Heart left ventricle (tissue), 13 donors: ENCODE measurements around the gene C10orf143.

Source experiments
- CTCF ChIP-seq, 12 donors: fragments of 200-600 bp; sonication (generic) in 4 of 12; IDR thresholded peaks; one replicate each; pipeline versions ENCODE4 v1.5.0 to v1.8.0; 2018 to 2022; ENCODE audit warnings: antibody characterized with exemption in 12 of 12, mild to moderate bottlenecking in 5 of 12
- POLR2A ChIP-seq, 2 donors: fragments of 450-650 bp; IDR thresholded peaks; one replicate each; pipeline ENCODE4 v1.6.1; 2017; ENCODE audit warnings: antibody characterized with exemption in 2 of 2, mild to moderate bottlenecking in 2 of 2, moderate library complexity in 2 of 2
- donor health status: ischemic (EF 13 %, LVEDD 7.1; RV severe dilation, severe dysfunction).
- donor health status: DM: no; HTN: yes; CAD: no.
- donor health status: DM: no; HTN: no; CAD: no.
- donor health status: ischemic (EF 25% LVEDD 6.9; RV normal size, moderate dysfunction).
- donor health status: ischemic (EF 25% LVEDD 5.7; RV mildly dilated, moderate dysfunction).
- donor health status: ischemic (EF 35%, LVEDD 5.7; RV mildly dilated, moderate dysfunction).
- donor health status: nonischemic (EF 11% LVEDD 7.7; RV severe dilation, severe dysfunction).
- donor health status: DM: yes; HTN: yes; CAD: no.
- donor health status: PGD.
- donor health status: ischemic (EF 29% LVEDD 5.4; RV normal size, mild dysfunction).
- donor health status: nonischemic (EF 23%, LVEDD 6.1; RV moderate dilation, normal function).

- TF ChIP-seq CTCF (IDR thresholded peaks at IDR 0.05) (no peak), POLR2A (IDR thresholded peaks at IDR 0.05) (no peak)
These were observed 30.8 kb downstream of the C10orf143 start for GRCh38 chr10:130079614-130080460.
